ENCODE data around the gene GPR160. TPM values are rescaled to one million over a fixed set of nuclear protein-coding genes. Genes with fewer than 3 reads are reported as not detected.

GPR160 gene
- total and polyA plus RNA-seq, 10 of the 15 experiments (the other 5 are each of a cell fraction or from before 2014, with no cell fraction given): 1.2 to 57.7 (median 30.9) TPM

DNA sequence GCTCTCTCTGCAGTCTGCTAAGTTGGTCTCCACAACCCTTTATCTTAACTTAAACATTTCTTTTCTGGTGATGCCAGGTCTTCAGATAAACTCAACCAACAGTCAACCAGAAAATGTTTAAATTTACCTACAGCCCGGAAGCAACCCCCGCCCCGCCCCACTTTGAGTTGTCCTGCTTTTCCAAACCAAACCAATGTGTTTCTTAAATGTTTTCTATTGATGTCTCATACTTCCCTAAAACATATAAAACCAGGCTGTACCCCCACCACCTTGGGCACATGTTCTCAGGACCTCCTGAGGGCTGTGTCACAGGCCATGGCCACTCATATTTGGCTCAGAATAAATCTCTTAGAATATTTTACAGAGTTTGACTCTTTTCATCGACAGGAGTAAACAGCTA, 13.2 kb upstream of the GPR160 start:
- WGBS (ENCODE audit: insufficient coverage, insufficient replicate concordance, low lambda C conversion rate, missing lambda C conversion rate): 87% methylated on average over 4 of the region's 4 CpGs
- TF ChIP-seq RB1 (IDR thresholded peaks at IDR 0.05; ENCODE audit: borderline replicate concordance) (no peak), ZNF217 (IDR thresholded peaks at IDR 0.05) (no peak), PML (IDR thresholded peaks at IDR 0.05; ENCODE audit: low read length) (no peak), ZNF622 (IDR thresholded peaks at IDR 0.05) (no peak), RUNX3 (IDR thresholded peaks at IDR 0.05; ENCODE audit: low read length) (no peak), MEF2B (IDR thresholded peaks at IDR 0.05; ENCODE audit: partially characterized antibody, poor library complexity, severe bottlenecking) (no peak), NRF1 (conservative IDR thresholded peaks at IDR 0.05; ENCODE audit: low read depth, low read length) (no peak), LARP7 (IDR thresholded peaks at IDR 0.05) (no peak), KDM1A (IDR thresholded peaks at IDR 0.05; ENCODE audit: borderline replicate concordance) (no peak), RFX5 (IDR thresholded peaks at IDR 0.05; ENCODE audit: low read depth, low read length) (no peak), STAT3 (IDR thresholded peaks at IDR 0.05; ENCODE audit: low read depth, low read length) (no peak), ESRRA (IDR thresholded peaks at IDR 0.05; ENCODE audit: low read length) (no peak), BHLHE40 (IDR thresholded peaks at IDR 0.05; ENCODE audit: borderline replicate concordance in 1 of 2, low read depth in 2 of 2, low read length in 1 of 2) (no peak), YBX1 (IDR thresholded peaks at IDR 0.05) (no peak), BRCA1 (IDR thresholded peaks at IDR 0.05; ENCODE audit: low read depth, low read length) (no peak)
- TF ChIP-seq, protein P1, sequence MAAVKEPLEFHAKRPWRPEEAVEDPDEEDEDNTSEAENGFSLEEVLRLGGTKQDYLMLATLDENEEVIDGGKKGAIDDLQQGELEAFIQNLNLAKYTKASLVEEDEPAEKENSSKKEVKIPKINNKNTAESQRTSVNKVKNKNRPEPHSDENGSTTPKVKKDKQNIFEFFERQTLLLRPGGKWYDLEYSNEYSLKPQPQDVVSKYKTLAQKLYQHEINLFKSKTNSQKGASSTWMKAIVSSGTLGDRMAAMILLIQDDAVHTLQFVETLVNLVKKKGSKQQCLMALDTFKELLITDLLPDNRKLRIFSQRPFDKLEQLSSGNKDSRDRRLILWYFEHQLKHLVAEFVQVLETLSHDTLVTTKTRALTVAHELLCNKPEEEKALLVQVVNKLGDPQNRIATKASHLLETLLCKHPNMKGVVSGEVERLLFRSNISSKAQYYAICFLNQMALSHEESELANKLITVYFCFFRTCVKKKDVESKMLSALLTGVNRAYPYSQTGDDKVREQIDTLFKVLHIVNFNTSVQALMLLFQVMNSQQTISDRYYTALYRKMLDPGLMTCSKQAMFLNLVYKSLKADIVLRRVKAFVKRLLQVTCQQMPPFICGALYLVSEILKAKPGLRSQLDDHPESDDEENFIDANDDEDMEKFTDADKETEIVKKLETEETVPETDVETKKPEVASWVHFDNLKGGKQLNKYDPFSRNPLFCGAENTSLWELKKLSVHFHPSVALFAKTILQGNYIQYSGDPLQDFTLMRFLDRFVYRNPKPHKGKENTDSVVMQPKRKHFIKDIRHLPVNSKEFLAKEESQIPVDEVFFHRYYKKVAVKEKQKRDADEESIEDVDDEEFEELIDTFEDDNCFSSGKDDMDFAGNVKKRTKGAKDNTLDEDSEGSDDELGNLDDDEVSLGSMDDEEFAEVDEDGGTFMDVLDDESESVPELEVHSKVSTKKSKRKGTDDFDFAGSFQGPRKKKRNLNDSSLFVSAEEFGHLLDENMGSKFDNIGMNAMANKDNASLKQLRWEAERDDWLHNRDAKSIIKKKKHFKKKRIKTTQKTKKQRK (IDR thresholded peaks at IDR 0.05; ENCODE audit: low read depth, low read length): no peak
- TF ChIP-seq, protein P2, sequence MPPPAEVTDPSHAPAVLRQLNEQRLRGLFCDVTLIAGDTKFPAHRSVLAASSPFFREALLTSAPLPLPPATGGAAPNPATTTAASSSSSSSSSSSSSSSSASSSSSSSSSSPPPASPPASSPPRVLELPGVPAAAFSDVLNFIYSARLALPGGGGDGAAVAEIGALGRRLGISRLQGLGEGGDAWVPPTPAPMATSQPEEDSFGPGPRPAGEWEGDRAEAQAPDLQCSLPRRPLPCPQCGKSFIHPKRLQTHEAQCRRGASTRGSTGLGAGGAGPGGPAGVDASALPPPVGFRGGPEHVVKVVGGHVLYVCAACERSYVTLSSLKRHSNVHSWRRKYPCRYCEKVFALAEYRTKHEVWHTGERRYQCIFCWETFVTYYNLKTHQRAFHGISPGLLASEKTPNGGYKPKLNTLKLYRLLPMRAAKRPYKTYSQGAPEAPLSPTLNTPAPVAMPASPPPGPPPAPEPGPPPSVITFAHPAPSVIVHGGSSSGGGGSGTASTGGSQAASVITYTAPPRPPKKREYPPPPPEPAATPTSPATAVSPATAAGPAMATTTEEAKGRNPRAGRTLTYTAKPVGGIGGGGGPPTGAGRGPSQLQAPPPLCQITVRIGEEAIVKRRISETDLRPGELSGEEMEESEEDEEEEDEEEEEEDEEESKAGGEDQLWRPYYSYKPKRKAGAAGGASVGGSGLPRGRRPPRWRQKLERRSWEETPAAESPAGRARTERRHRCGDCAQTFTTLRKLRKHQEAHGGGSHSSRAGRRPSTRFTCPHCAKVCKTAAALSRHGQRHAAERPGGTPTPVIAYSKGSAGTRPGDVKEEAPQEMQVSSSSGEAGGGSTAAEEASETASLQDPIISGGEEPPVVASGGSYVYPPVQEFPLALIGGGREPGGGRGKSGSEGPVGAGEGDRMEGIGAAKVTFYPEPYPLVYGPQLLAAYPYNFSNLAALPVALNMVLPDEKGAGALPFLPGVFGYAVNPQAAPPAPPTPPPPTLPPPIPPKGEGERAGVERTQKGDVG (CRISPR knock-in tag; IDR thresholded peaks at IDR 0.05): no peak
- TF ChIP-seq, protein P3, sequence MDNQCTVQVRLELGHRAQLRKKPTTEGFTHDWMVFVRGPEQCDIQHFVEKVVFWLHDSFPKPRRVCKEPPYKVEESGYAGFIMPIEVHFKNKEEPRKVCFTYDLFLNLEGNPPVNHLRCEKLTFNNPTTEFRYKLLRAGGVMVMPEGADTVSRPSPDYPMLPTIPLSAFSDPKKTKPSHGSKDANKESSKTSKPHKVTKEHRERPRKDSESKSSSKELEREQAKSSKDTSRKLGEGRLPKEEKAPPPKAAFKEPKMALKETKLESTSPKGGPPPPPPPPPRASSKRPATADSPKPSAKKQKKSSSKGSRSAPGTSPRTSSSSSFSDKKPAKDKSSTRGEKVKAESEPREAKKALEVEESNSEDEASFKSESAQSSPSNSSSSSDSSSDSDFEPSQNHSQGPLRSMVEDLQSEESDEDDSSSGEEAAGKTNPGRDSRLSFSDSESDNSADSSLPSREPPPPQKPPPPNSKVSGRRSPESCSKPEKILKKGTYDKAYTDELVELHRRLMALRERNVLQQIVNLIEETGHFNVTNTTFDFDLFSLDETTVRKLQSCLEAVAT (IDR thresholded peaks at IDR 0.05): no peak

More for the DNA sequence above, 13.2 kb upstream of the GPR160 start:
- Histone ChIP-seq H3K9me3 (replicated peaks; ENCODE audit: control insufficient read depth, insufficient read depth, low read length) (no peaks in the 10 kb centered on the region), H2AFZ (ENCODE audit: control insufficient read depth, low read depth, low read length) (no peak overlapping the region), H3K27ac (ENCODE audit: control insufficient read depth, insufficient read depth) (no peak overlapping the region), H4K20me1 (ENCODE audit: control insufficient read depth, insufficient read depth) (no peaks in the 10 kb centered on the region), H3K27me3 (replicated peaks in 1 of 2; ENCODE audit: control insufficient read depth in 2 of 2, insufficient read depth in 2 of 2, low read length in 1 of 2) (no peaks in the 10 kb centered on the region), H3K4me3 (no peak overlapping the region), H3K4me1 (ENCODE audit: control insufficient read depth, insufficient read depth, low read length) (no peaks in the 10 kb centered on the region), H3K4me2 (ENCODE audit: control insufficient read depth, insufficient read depth) (no peak overlapping the region), H3K36me3 (ENCODE audit: control insufficient read depth in 2 of 2, insufficient read depth in 2 of 2, low read length in 1 of 2) (no peaks in the 10 kb centered on the region), H3K79me2 (ENCODE audit: control insufficient read depth, insufficient read depth, low read length) (no peaks in the 10 kb centered on the region), H3K9ac (ENCODE audit: control insufficient read depth, insufficient read depth, low read length) (no peak overlapping the region)
- BruUV-seq (replicated peaks): no TSS peak
- CTCF ChIA-PET: no interaction called here
- in situ Hi-C loops (cut with MboI) (no loop called here), intact Hi-C loops (cut with micrococcal nuclease; ENCODE audit: unreplicated experiment) (no loop called here)
- POLR2A ChIA-PET: no interaction called here
- DNase-seq (ENCODE audit: low read depth, low spot score) (no peak), FAIRE-seq (no peak), ATAC-seq (no peak)
- RAD21 ChIA-PET (ENCODE audit: unreplicated experiment): no interaction called here
- SMC1A ChIA-PET (ENCODE audit: uncharacterized antibody, unreplicated experiment): no interaction called here
